SK-N-SH (cell line): Measurements from ENCODE around the gene JKAMP. TPM values are rescaled to one million over a fixed set of nuclear protein-coding genes. Genes with fewer than 3 reads are reported as not detected.

Source experiments
- CTCF ChIA-PET: fragments of 300-600, 350-600 bp; formaldehyde crosslinking; extraction: SDS; loops from one replicate; lab custom pipeline; 2021; lab: Yijun Ruan, JAX
- POLR2A ChIA-PET: fragments of 350-600 bp; sonication (Branson Sonifier 250); formaldehyde crosslinking; extraction: SDS; loops from one replicate; lab custom pipeline; 2020; ENCODE audit warnings: antibody characterized with exemption, inconsistent platforms; lab: Yijun Ruan, JAX
- DNase-seq: peaks from one replicate; pipeline ENCODE4 v3.0.0; 2012
- H2AFZ ChIP-seq: fragments of 200-600 bp; sonication (generic); 2 replicates; pipeline ENCODE4 v1.8.1; 2016; ENCODE audit warnings: antibody characterized with exemption, mild to moderate bottlenecking, low read depth
- H3F3A ChIP-seq: fragments of 200-600 bp; sonication (generic); replicated peaks from 2 replicates; pipeline ENCODE3; 2016; ENCODE audit warnings: antibody characterized with exemption, mild to moderate bottlenecking; ENCODE audit not compliant: insufficient read depth
- H3K27ac ChIP-seq, 2 experiments: fragments of 200-500 bp in 1 of 2; fragments of 200-600 bp in 1 of 2; sonication (Bioruptor generic) in 1 of 2; sonication (generic), shearing (Covaris generic) in 1 of 2; 2 replicates each; pipeline versions ENCODE4 v1.5.1 to v1.6.1; 2014 to 2016; ENCODE audit warnings: low read depth in 2 of 2, inconsistent platforms in 1 of 2, low read length in 1 of 2, mild to moderate bottlenecking in 1 of 2, mixed read lengths in 1 of 2
- H3K27me3 ChIP-seq: fragments of 200-600 bp; sonication (generic), shearing (Covaris generic); 2 replicates; pipeline ENCODE4 v1.6.1; 2016; ENCODE audit warnings: mixed run types; ENCODE audit not compliant: insufficient read depth
- H3K36me3 ChIP-seq, 2 experiments: fragments of 200-500 bp in 1 of 2; fragments of 200-600 bp in 1 of 2; sonication (Bioruptor generic) in 1 of 2; sonication (generic) in 1 of 2; replicated peaks in 1 of 2; 2 replicates each; pipeline versions ENCODE3 to v1.5.1; 2014 to 2016; ENCODE audit warnings: low read length in 1 of 2, mild to moderate bottlenecking in 1 of 2; ENCODE audit not compliant: insufficient read depth in 2 of 2, control insufficient read depth in 1 of 2
- H3K4me1 ChIP-seq, 2 experiments: fragments of 200-500 bp in 1 of 2; fragments of 200-600 bp in 1 of 2; sonication (Bioruptor generic) in 1 of 2; sonication (generic), shearing (Covaris generic) in 1 of 2; 2 replicates each; pipeline versions ENCODE4 v1.5.1 to v1.6.1; 2014 to 2016; ENCODE audit warnings: low read depth in 1 of 2, low read length in 1 of 2, mixed run types in 1 of 2; ENCODE audit not compliant: insufficient read depth in 2 of 2, control insufficient read depth in 1 of 2
- H3K4me2 ChIP-seq: fragments of 200-600 bp; sonication (generic), shearing (Covaris generic); 2 replicates; pipeline ENCODE4 v1.6.1; 2017; ENCODE audit warnings: mixed run types
- H3K4me3 ChIP-seq, 2 experiments: fragments of 200-500 bp in 1 of 2; fragments of 200-600 bp in 1 of 2; sonication (Bioruptor generic) in 1 of 2; sonication (generic), shearing (Covaris generic) in 1 of 2; 2 replicates each; pipeline versions ENCODE4 v1.5.1 to v1.8.1; 2014 to 2016; ENCODE audit warnings: low read depth in 2 of 2, inconsistent platforms in 1 of 2, low read length in 1 of 2, mild to moderate bottlenecking in 1 of 2, mixed read lengths in 1 of 2, moderate library complexity in 1 of 2
- H3K79me2 ChIP-seq: fragments of 200-600 bp; sonication (generic); 2 replicates; pipeline ENCODE4 v1.8.1; 2017; ENCODE audit warnings: mild to moderate bottlenecking; ENCODE audit not compliant: insufficient read depth
- H3K9ac ChIP-seq: fragments of 200-600 bp; sonication (generic); 2 replicates; pipeline ENCODE4 v1.6.1; 2017; ENCODE audit warnings: mixed run types
- H3K9me2 ChIP-seq: fragments of 200-600 bp; sonication (generic); 2 replicates; pipeline ENCODE4 v1.6.1; 2017; ENCODE audit warnings: mixed run types
- H3K9me3 ChIP-seq: fragments of 200-600 bp; sonication (generic); 2 replicates; pipeline ENCODE4 v1.6.1; 2017; ENCODE audit warnings: mixed run types, mild to moderate bottlenecking, moderate library complexity
- H4K20me1 ChIP-seq: fragments of 200-600 bp; sonication (generic); 2 replicates; pipeline ENCODE4 v1.6.1; 2017; ENCODE audit warnings: mild to moderate bottlenecking, mixed run types; ENCODE audit not compliant: insufficient read depth
- ELF1 ChIP-seq: IDR thresholded peaks from 2 replicates; pipeline ENCODE4 v1.4.0; 2012
- EP300 ChIP-seq, 2 experiments: IDR thresholded peaks; 2 replicates each; pipeline versions ENCODE4 v1.4.0 to v1.6.1; 2012; ENCODE audit warnings: borderline replicate concordance in 1 of 2, low read depth in 1 of 2, low read length in 1 of 2
- GABPA ChIP-seq: IDR thresholded peaks from 2 replicates; pipeline ENCODE4 v1.4.0; 2012; ENCODE audit warnings: low read depth, mild to moderate bottlenecking
- MEF2A ChIP-seq: IDR thresholded peaks from 2 replicates; pipeline ENCODE4 v1.4.0; 2012; ENCODE audit warnings: low read depth, borderline replicate concordance
- SIN3A ChIP-seq: IDR thresholded peaks from 2 replicates; pipeline ENCODE4 v1.6.1; 2012; ENCODE audit warnings: low read depth, mild to moderate bottlenecking, low read length, moderate library complexity, borderline replicate concordance
- TAF1 ChIP-seq: IDR thresholded peaks from 2 replicates; pipeline ENCODE4 v1.6.1; 2012; ENCODE audit warnings: low read depth, mild to moderate bottlenecking, low read length, moderate library complexity, borderline replicate concordance
- WGBS: methylation state at CpG from one replicate; pipeline ENCODE4 v1.1.6; 2017; ENCODE audit warnings: low lambda C conversion rate; 5-methylcytosine and 5-hydroxymethylcytosine counted together
- polyA plus RNA-seq, 3 experiments: library from polyadenylated mRNA; depleted of rRNA; stranded (reverse); fragments of >200 nt; gene quantifications; 2 replicates each; pipeline ENCODE4 v1.2.3, GENCODE V29; 2012
- TF ChIP-seq, protein P1 (sequence below): IDR thresholded peaks from 2 replicates; pipeline ENCODE4; 2012
- TF ChIP-seq, protein P2 (sequence below): fragments of 150-350 bp; IDR thresholded peaks from 2 replicates; pipeline ENCODE4 v1.6.1; 2016; ENCODE audit warnings: mild to moderate bottlenecking, low read depth, low read length
- TF ChIP-seq, protein P3 (sequence below): fragments of 150-350 bp; IDR thresholded peaks from 2 replicates; pipeline ENCODE4 v1.6.1; 2017; ENCODE audit warnings: antibody characterized with exemption, low read length, low read depth, borderline replicate concordance

Gene JKAMP
- polyA plus RNA-seq, 1 of the 3 experiments (the other 2 are of a cell fraction) = 95.4 TPM

DNA sequence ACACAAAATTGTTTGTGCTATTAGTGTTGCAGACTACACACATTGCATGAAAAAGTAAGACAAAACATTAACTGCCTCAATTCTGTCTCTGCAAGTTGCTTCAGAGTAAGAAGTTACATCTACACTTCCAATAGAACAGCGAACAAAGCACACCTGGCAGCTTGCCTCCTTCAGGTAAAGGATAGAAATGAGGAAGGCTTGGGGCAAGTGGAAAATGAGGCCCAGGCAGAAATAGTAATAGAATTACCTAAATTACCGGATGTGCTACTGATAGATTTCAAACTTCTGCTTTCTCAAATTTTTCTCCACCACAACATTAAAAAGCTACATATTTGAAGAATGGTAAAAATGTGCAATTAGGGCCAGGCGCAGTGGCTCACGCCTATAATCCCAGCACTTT is 54.6 kb downstream of the JKAMP start:
- Histone ChIP-seq H3K36me3 (no peaks in the 10 kb centered on the region), H3K4me3 (no peak overlapping the region), H3K9me3 (no peaks in the 10 kb centered on the region), H3K9me2 (no peaks in the 10 kb centered on the region), H2AFZ (no peak overlapping the region), H3K27me3 (no peaks in the 10 kb centered on the region; the same call in 1 of the 2 replicates), H3K9ac (no peak overlapping the region), H4K20me1 (no peaks in the 10 kb centered on the region), H3K27ac (no peak overlapping the region), H3K4me2 (no peak overlapping the region), H3K4me1 (peaks cover 0 to 6% of the 10 kb centered on the region in 2 experiments; a peak in 3 of 4 replicates), H3K79me2 (no peaks in the 10 kb centered on the region), H3F3A (no peaks in the 10 kb centered on the region)
- no peak for TF ChIP-seq ELF1
- CTCF ChIA-PET = interaction anchor here (0.9 to 2.6 kb wide), 2 partner anchors 32 to 38 kb away, joined by 4 to 11 read pairs; partner anchors contain the start of gene CCDC175
- POLR2A ChIA-PET = no interaction called here
- 69% methylated on average over 4 of the region's 4 CpGs for WGBS
- DNase-seq = no peak

DNA sequence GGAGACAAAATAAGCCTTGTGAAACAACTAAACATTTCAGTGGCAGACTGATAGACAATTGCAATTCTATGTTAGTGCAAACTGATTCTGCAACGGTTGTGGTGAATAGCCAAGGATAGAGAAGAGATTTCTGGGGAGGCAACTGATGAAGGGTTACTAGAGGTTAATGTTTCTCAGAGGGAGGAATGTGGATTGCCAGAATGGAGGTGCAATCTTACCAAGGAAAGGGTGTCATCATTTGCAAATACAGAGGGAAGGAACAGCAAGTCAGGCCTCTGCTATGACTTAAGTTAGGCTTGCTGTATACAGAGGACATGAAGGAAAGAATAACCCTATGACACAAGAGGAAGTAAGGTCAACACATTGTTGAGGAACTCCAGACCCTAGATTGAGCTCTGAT is 56.5 kb downstream of the JKAMP start:
- Histone ChIP-seq H3K79me2 (no peaks in the 10 kb centered on the region), H3K9me2 (no peaks in the 10 kb centered on the region), H3F3A (no peaks in the 10 kb centered on the region), H3K27ac (no peak overlapping the region), H3K36me3 (no peaks in the 10 kb centered on the region), H3K9me3 (no peaks in the 10 kb centered on the region), H3K4me1 (peaks cover 0 to 3% of the 10 kb centered on the region in 2 experiments; a peak in 2 of 4 replicates), H2AFZ (no peak overlapping the region), H3K4me3 (no peak overlapping the region), H4K20me1 (no peaks in the 10 kb centered on the region), H3K27me3 (no peaks in the 10 kb centered on the region; the same call in 1 of the 2 replicates), H3K4me2 (no peak overlapping the region), H3K9ac (no peak overlapping the region)
- CTCF ChIA-PET = interaction anchor here (2.3 kb wide), 1 partner anchor 35 kb away, joined by 7 read pairs; the partner anchor contains the start of gene CCDC175
- WGBS = 15% methylated on average over 1 of the region's 1 CpG
- TF ChIP-seq, protein P1, sequence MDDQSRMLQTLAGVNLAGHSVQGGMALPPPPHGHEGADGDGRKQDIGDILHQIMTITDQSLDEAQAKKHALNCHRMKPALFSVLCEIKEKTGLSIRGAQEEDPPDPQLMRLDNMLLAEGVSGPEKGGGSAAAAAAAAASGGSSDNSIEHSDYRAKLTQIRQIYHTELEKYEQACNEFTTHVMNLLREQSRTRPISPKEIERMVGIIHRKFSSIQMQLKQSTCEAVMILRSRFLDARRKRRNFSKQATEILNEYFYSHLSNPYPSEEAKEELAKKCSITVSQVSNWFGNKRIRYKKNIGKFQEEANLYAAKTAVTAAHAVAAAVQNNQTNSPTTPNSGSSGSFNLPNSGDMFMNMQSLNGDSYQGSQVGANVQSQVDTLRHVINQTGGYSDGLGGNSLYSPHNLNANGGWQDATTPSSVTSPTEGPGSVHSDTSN = no peak
- TF ChIP-seq ELF1 (no peak), GABPA (no peak), MEF2A (no peak), TAF1 (no peak), SIN3A (no peak), EP300 (IDR thresholded peaks at IDR 0.05; ENCODE audit: borderline replicate concordance in 1 of 2, low read depth in 1 of 2, low read length in 1 of 2) (no peak)
- TF ChIP-seq, protein P2, sequence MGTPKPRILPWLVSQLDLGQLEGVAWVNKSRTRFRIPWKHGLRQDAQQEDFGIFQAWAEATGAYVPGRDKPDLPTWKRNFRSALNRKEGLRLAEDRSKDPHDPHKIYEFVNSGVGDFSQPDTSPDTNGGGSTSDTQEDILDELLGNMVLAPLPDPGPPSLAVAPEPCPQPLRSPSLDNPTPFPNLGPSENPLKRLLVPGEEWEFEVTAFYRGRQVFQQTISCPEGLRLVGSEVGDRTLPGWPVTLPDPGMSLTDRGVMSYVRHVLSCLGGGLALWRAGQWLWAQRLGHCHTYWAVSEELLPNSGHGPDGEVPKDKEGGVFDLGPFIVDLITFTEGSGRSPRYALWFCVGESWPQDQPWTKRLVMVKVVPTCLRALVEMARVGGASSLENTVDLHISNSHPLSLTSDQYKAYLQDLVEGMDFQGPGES = no peak
- TF ChIP-seq, protein P3, sequence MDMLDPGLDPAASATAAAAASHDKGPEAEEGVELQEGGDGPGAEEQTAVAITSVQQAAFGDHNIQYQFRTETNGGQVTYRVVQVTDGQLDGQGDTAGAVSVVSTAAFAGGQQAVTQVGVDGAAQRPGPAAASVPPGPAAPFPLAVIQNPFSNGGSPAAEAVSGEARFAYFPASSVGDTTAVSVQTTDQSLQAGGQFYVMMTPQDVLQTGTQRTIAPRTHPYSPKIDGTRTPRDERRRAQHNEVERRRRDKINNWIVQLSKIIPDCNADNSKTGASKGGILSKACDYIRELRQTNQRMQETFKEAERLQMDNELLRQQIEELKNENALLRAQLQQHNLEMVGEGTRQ = no peak
- POLR2A ChIA-PET = no interaction called here
- no peak for DNase-seq
